Adrenal gland (tissue), 5 donors: ENCODE measurements around the gene DRICH1.
"Not testable (repeated sequence)": the region's sequence is repeated elsewhere in the genome, so short reads cannot be mapped to it uniquely, and the experiment has no call there.

Experiments used
- CTCF ChIP-seq, 6 experiments: fragments of 450-650 bp in 4 of 6; fragments of 200-600 bp in 2 of 6; sonication (generic) in 1 of 6; IDR thresholded peaks; 1 replicate in 5 of 6; 2 replicates in 1 of 6; pipeline versions ENCODE4 v1.5.1 to v1.8.0; 2016 to 2021; ENCODE audit warnings: antibody characterized with exemption in 6 of 6, mild to moderate bottlenecking in 2 of 6, moderate library complexity in 1 of 6
- POLR2A ChIP-seq, 2 donors: fragments of 450-650 bp; IDR thresholded peaks; one replicate each; pipeline ENCODE4 v1.6.1; 2017; ENCODE audit warnings: antibody characterized with exemption in 2 of 2, mild to moderate bottlenecking in 2 of 2, moderate library complexity in 1 of 2
- donor health status: DM: no; HTN: no; CAD: no.

DNA sequence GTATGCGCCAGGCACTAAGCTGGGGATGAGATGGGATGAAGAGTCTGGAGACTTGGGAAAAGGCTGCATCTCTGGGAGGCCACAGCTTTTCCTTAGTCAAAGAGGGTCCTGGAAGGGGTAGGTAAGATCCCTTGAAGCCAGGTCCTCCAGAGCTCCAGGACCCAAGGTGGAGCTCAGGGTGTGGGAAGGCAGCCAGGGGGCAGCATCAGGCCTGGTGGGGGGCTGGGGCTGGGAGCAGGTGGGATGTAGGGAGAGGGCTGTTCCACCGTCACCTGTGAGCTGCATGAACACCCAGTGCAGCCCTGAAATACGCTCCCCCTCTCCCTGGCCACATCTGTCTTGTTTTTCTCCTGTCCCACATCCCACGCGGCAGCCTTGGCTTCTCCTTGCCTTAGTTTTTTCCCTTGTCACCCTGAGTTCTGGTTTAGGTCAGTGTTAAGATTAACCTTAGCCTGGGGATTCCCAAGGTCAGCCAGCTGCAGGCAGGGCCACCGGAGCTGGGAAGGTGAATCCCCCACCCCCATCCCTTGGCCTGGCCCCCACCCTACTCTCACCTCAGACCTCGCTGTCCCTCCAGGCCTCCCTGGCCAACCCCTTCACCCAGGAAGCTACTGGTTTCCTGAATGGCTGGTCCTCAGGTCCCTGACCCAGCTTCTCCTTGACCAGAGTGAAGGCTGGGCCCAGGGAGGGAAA, 34.4 kb downstream of the DRICH1 start:
- TF ChIP-seq POLR2A, CTCF (IDR thresholded peaks at IDR 0.05): not testable (repeated sequence)
